WTC11 (cell line): ENCODE measurements around the gene NUP210.

ENCODE experiments used
- ATF2 ChIP-seq: sonication (generic); formaldehyde crosslinking; IDR thresholded peaks from 2 replicates; pipeline ENCODE4 v1.8.1; 2022; ENCODE audit warnings: low read depth, missing genetic modification reagents, borderline replicate concordance
- MAX ChIP-seq: sonication (generic); formaldehyde crosslinking; IDR thresholded peaks from 2 replicates; pipeline ENCODE4 v1.8.0; 2022; ENCODE audit warnings: mild to moderate bottlenecking, missing genetic modification reagents
- ZNF281 ChIP-seq: sonication (generic); formaldehyde crosslinking; IDR thresholded peaks from 2 replicates; pipeline ENCODE4 v1.8.0; 2023; ENCODE audit warnings: mild to moderate bottlenecking, missing genetic modification reagents
- TF ChIP-seq, protein P1 (sequence below): fragments of 200-600 bp; IDR thresholded peaks from 2 replicates; pipeline ENCODE4 v1.8.0; 2022; ENCODE audit warnings: antibody characterized with exemption

GRCh38 chr3:13407475-13407874 lies 12.6 kb downstream of the NUP210 start:
- TF ChIP-seq ZNF281, result no peak
- TF ChIP-seq, protein P1, sequence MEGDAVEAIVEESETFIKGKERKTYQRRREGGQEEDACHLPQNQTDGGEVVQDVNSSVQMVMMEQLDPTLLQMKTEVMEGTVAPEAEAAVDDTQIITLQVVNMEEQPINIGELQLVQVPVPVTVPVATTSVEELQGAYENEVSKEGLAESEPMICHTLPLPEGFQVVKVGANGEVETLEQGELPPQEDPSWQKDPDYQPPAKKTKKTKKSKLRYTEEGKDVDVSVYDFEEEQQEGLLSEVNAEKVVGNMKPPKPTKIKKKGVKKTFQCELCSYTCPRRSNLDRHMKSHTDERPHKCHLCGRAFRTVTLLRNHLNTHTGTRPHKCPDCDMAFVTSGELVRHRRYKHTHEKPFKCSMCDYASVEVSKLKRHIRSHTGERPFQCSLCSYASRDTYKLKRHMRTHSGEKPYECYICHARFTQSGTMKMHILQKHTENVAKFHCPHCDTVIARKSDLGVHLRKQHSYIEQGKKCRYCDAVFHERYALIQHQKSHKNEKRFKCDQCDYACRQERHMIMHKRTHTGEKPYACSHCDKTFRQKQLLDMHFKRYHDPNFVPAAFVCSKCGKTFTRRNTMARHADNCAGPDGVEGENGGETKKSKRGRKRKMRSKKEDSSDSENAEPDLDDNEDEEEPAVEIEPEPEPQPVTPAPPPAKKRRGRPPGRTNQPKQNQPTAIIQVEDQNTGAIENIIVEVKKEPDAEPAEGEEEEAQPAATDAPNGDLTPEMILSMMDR, result no peak
- TF ChIP-seq ATF2 (CRISPR knock-in tag), result no peak
- no peak for TF ChIP-seq MAX
